ENCODE results near the gene SARS1. TPM values are rescaled to one million over a fixed set of nuclear protein-coding genes. Genes with fewer than 3 reads are reported as not detected.

SARS1 gene
- total RNA-seq, 1 donor from 2014 or later = 99.8 TPM

DNA sequence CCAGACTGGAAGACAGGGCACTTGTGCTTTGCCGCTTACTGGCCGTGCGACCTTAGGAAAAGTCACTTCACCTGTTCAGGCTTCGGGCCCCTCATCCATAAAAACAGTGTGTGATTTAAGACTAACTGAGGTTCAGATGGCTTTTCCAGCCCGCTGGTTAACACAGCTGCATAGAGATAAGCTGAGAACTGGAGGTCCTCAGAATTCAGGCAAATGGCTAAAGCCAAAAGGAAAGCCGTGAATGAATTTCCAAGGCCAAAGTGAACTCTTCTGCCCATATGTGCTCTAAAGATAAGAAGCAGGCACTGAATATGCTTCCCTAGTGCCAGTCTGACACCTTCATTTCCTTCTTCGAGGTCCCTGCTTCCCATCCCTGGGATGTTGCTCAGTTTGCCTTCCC is 23.5 kb upstream of the SARS1 start:
- no peak for ATAC-seq
- intact Hi-C loops (cut with micrococcal nuclease) = no loop called here
- no peak for DNase-seq

DNA sequence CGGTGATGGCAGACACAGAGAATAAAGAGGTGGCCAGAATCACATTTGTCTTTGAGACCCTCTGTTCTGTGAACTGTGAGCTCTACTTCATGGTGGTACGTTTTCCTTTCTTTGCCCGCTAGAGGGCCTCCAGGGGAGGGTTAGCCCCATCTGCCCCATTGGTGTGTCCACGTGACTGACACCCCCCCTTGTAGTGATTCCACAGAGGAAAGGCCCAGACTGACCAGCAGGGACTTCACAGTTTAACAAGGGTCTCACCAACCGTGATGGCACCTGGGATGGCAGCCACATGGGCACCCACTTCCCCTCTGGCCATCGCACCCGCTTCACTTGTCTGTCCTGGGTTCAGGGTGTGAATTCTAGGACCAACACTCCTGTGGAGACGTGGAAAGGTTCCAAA is 22.3 kb upstream of the SARS1 start:
- no peak for DNase-seq
- no peak for ATAC-seq
- intact Hi-C loops (cut with micrococcal nuclease) = no loop called here

DNA sequence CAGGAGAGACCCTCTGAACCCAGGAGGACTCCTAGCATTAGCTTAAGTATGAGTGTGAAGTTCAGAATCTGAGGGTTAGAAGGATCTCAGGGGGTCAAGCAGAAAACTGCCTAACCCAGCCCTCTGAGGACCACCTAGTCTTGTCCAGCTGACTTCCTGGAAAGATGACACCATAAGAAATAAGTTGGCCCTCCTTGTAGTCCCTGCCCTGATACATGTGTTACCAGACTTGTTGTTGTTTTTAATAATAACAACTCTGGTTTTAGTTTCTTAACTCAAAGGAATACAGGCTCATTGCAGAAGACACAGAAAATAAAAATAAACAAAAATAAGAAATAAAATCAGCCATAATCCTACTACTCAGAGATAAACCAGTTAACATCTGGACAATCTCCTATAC is 21.8 kb upstream of the SARS1 start:
- ATAC-seq (no peak), DNase-seq (no peak)
- intact Hi-C loops (cut with micrococcal nuclease) = no loop called here

DNA sequence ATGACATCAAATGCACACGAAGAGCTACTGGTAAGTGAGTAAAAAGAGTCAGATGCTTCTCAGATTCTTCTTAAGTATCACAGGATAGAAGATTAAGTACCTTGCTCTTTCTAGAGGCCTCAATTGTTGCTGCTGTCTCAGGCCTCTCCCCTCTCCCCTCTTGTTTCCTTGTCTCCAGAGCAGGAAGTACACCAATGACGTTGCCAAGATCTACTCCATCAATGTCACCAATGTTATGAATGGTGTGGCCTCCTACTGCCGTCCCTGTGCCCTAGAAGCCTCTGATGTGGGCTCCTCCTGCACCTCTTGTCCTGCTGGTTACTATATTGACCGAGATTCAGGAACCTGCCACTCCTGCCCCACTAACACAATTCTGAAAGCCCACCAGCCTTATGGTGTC is 21.3 kb upstream of the SARS1 start:
- intact Hi-C loops (cut with micrococcal nuclease) = no loop called here
- no peak for ATAC-seq
- no peak for DNase-seq

DNA sequence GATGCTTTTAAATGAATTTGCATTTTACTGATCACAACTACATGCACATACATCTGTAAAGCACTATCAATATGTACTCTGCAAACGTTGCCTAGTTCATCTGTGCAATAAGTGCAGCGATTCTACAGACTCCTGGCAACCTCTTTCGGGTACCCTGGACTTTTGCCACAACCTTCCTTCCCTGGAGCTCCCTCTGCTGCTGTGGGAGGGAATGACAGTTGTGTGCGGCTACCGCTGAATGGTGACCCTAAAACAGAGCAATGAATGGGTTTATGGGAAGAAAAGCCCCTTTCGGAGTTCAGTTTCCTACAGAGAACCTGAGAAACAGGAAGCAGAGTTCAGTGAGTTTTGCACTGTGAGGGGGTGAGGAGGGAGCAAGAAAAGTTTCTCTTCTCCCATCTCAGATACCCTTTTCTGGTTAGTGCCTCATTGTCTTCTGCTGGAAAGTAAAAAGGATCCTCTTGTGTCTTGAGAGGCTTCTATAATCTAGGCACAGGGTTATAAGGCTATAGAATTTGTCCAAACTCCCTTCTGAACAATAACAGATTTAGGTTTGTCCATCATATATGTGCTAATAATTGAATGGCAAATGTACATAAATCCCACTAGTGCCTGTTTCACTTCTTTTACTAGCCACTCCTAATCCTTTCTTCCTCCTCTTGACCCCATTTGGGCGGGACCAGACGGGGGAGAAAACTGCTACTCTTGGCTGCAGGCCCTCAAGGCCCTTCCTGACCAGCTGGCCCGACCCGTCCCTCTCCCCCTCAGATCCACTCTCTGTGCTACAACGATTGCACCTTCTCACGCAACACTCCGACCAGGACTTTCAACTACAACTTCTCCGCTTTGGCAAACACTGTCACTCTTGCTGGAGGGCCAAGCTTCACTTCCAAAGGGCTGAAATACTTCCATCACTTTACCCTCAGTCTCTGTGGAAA is 19.8 kb upstream of the SARS1 start:
- DNase-seq (no peak), ATAC-seq (no peak)
- intact Hi-C loops (cut with micrococcal nuclease) = no loop called here

DNA sequence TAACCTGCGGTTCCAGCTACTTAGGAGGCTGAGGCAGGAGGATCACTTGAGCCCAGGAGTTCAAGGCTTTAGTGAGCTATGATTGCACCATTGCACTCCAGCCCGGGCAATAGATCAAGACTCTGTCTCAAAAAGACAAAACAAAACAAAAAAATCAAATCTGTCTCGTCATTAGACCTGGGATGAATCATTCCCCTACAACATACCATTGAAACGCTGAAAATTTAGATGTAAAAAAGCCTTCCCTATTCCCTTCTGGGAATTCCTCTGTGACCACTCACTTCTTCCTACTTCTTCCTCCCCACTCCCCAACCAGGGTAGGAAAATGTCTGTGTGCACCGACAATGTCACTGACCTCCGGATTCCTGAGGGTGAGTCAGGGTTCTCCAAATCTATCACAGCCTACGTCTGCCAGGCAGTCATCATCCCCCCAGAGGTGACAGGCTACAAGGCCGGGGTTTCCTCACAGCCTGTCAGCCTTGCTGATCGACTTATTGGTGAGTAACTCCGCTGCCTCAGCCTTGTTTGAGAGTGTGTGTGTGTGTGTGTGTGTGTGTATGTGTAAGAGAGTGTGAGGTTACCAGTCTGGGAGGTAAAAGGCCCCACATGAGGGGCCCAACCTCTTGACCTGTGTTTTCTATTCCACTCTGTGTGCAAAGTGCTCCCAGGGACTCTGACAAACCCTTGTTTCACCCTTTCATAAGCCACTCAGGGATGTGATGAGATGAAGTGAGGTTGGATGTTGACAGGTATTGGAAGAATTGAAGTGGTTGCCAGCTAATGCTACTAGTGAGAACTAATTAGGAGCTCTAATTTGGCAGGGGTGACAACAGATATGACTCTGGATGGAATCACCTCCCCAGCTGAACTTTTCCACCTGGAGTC is 16.3 kb upstream of the SARS1 start:
- ATAC-seq = peak; percentile 80
- intact Hi-C loops (cut with micrococcal nuclease) = no loop called here

DNA sequence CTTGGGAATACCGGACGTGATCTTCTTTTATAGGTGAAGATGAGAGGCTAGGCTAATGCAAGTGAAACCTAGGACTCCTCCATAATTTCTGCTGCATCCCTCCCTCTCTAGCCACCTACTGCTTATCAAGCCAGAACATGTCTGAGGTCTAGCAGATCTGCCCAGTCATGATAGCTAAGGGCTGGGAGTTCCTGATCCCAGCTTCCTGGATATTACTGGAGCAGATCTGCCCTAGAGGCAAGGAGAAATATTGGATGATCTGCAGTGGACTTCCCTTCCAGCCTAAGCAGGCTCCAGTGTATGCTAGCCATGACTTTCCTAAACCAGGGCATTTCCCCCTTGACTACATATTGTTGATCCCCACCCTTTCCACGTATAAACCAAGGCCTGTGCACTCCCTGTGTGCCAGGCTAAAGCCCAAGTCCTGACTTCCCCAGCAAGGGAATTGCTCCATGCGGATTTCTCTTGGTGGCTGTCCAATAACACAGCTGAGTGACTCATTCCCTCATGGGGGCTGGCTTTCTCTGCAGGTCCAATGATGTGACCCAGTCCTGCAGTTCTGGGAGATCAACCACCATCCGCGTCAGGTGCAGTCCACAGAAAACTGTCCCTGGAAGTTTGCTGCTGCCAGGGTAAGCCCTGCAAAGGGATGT is 15.5 kb upstream of the SARS1 start:
- intact Hi-C loops (cut with micrococcal nuclease) = no loop called here
- DNase-seq = no peak
- ATAC-seq = peak; percentile 71

More for the DNA sequence above, 16.3 kb upstream of the SARS1 start:
- no peak for DNase-seq

DNA sequence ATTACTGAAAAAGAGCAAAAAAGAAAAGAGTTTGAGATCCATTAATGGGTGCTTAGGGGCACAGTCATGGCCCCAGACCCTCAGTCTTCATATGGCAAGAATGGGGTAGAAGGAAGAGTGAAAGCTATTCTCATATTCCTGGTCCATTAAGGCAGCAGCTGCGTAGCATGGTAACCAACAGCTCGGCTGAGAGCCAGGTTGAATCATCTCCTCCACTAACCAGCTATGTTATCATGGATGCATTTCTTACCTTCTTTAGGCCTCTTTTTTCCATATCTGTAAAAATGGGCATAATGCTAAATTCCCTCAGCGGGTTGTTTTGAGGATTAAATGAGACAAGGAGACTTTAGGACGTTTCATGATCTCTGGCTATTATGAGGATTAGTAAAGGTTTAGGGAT is 15.0 kb upstream of the SARS1 start:
- intact Hi-C loops (cut with micrococcal nuclease) = no loop called here
- ATAC-seq = no peak
- no peak for DNase-seq

DNA sequence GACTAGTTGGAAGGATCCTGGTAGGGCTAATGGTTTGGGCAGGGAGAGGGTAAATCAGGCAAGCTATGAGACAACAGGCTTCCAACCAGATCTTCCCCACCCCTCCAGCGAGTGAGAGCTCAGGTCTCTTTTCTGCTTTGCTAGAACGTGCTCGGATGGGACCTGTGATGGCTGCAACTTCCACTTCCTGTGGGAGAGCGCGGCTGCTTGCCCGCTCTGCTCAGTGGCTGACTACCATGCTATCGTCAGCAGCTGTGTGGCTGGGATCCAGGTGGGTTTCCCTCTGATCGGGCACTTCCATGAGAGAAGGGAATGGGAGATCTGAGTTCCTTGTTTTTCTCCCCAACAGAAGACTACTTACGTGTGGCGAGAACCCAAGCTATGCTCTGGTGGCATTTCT is 14.0 kb upstream of the SARS1 start:
- ATAC-seq = no peak
- intact Hi-C loops (cut with micrococcal nuclease) = no loop called here
- DNase-seq = no peak

DNA sequence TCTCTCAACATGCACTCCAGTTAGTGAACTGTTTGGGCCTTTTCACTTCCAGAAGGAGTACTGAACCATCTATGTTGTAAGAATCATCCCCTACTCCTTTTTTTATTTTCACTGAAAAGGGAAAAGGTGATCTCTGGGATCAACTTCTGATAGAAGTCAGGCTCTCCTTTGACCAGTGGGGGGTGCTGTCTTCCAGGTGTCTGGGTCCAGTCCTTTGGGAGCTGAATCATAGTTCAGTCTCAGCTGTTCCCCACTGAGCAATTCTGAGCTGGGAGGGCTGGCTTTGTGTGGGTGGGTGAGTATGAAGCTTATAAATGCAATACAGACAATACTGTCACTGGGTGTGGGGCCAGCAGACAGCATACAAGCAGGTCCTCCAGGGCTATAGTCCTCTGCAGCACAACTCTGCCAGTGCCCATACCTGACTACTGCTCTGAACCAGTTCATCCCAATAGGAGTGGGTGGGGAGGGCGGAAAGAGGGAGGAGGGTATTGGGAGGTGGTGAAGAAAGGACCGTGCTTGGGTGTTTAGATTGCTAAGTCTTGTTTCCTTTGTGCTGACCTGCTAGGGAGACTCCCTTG is 12.5 kb upstream of the SARS1 start:
- intact Hi-C loops (cut with micrococcal nuclease) = no loop called here
- ATAC-seq (no peak), DNase-seq (no peak)

DNA sequence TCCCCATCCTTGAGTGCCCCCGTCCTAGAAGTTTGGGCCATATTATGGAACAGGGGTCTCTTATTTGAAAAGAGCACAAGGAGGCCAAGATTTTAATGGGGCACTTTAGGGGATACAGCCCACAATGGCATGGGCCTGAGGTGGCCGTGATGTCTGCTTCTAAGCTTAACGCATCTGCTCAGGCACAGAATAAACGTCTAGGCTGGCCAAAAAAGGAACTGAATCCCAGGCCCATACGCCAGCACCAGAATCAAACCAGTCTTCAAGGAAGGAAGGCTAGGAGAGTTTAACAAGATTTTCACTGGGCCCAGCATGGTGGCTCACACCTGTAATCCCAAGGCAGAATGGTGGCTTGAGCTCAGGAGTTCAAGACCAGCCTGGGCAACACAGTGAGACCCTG is 9.2 kb upstream of the SARS1 start:
- ATAC-seq = no peak
- intact Hi-C loops (cut with micrococcal nuclease) = no loop called here
- DNase-seq = no peak

DNA sequence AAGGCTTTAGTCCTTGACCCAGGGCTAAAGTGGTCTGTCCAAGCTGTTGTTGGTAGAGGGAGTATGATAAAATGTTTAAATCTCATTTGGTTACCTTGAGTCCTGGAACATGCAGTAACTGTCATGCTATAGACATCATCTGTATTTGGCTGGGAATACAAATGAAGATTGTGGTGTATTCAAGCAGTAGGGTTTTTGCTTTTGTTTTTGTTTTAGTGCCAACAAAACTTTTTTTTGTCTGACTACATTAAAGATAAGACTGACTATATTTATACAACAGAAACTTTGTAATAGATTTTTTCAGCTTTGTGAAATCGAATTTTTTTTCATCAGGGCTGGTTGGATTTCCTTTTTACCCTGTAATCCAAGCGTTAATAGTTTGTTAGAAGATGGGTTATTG is 7.4 kb upstream of the SARS1 start:
- no peak for ATAC-seq
- intact Hi-C loops (cut with micrococcal nuclease) = no loop called here
- no peak for DNase-seq

DNA sequence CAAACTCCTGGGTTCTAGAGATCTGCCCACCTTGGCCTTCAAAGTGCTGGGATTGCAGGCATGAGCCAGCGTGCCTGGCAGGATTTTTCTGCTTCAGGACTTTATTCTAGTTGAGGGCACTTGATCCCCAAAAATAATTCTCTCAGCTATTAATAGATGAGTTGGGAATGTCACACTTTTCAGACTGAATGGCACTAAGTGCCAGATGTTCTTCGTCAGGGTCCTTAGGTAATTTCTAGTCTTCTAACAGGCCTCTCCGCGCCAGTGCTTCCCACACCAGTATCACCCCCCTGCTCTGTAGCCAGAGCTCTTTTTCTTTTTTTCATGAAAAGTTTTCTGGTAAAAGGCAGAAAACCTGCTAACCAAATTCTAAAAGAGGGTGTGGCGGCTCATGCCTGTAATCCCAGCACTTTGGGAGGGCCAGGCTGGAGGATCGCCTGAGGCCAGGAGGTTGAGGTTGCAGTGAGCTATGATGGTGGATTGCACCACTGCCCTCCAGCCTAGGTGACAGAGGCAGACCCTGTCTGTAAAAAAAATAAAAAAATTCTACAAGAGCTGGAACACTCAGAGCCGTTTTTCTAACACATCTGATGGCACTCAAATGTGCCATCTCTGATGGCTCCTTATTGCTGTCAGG is 6.1 kb upstream of the SARS1 start:
- DNase-seq = no peak
- intact Hi-C loops (cut with micrococcal nuclease) = no loop called here
- ATAC-seq = no peak

DNA sequence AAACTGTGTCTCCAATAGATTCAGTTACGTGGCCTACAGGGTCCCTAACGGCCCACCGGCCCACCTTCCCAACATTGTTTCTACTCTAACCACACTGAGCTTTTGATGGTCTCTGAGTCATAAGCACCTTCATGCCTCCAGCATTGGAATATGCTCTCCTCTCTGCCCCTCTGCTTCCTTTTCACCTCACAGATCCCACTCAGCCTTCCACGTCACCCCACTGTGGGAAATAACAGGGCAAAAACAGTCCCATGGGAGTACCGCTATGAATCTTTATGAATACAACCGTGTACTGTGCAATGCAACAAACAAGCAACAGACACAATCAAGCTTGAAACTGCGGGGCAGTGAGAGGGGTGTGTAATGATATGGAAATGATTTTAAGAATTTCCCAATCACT is 5.3 kb upstream of the SARS1 start:
- ATAC-seq (no peak), DNase-seq (no peak)
- intact Hi-C loops (cut with micrococcal nuclease) = no loop called here

DNA sequence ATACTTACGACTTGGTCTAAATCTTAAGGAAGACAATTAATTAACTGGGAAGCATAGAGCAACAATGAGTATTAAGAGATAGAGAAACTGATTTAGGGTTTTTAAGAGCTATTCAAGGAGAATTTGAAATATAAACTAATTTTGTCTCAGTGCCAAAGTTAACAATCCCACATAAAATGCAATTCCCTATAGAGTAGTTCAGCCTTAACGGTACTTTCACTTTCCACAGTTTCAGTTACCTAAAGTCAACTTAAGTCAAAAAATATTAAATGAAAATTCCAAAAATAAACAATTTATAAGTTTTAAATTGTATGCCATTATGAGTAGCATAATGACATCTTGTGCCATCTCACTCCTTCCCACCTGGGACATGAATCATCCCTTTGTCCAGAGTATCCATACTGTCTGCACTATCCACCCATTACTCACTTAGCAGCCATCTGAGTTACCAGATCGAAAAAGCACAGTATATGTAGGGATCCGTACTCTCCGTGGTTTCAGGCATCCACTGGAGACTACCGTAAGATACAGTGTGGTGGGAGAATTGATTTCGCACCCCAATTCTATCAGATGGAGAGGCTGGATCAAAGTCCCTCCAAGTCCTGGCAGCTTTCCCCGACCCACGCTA is 4.8 kb upstream of the SARS1 start:
- no peak for DNase-seq
- intact Hi-C loops (cut with micrococcal nuclease) = no loop called here

DNA sequence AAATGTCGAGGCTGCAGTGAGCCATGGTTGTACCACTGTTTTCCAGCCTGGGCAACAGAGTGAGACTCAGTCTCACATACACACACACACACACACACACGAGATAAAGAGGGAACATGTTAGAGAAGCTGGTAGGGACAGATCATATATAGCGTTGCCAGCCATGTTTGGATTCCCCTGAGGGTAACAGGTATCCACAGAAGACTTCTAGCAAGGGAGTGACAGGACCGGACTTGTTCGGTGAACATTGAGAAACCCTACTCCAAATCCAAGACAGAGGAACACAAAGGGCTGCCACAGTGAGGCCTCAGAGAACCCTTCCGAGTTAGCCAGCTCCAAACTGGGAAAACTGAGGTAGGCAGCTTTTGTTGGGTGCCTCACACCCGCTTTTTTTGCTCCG is 3.7 kb upstream of the SARS1 start:
- ATAC-seq (no peak), DNase-seq (no peak)
- intact Hi-C loops (cut with micrococcal nuclease) = no loop called here

More for the DNA sequence above, 4.8 kb upstream of the SARS1 start:
- ATAC-seq = no peak

DNA sequence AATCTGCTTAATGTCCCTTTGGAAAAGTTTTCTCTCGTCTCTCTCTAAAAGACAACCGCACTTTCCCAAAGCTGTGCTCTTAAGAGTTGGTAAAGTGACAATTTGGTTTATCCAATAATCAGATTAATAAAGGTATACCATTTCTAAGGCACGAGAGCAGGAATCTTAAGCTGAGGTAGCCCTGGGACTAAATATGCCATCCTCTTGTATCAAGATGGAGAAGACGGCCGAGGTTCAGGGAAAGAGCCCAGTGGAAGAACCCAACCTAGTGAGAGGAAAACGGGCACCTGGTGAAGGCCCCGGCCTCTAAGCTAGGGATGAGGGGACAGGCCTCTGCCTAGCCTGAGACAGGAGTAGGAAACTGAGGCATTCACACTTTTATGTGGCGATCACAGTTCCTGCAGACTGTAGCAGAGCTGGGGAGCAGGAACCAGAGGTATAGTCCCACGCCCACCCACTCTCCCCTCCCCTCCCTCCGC is 334 bp upstream of the SARS1 start:
- no peak for ATAC-seq
- intact Hi-C loops (cut with micrococcal nuclease) = no loop called here
- no peak for DNase-seq
